HL-60/S4 (cell line): ENCODE results near the gene FSTL1.
"Not testable (repeated sequence)": the region's sequence is repeated elsewhere in the genome, so short reads cannot be mapped to it uniquely, and the experiment has no call there.

ENCODE experiments used
- in situ Hi-C: fragments of 300-500 bp; cut with MboI; formaldehyde crosslinking; loops from 2 replicates; pipeline ENCODE4 v1.14.3; 2022; ENCODE audit warnings: low sequenced_read_pairs

FSTL1 gene

GRCh38 chr3:120419797-120420196, 31.0 kb downstream of the FSTL1 start:
- in situ Hi-C loops: loop anchor here (10.0 kb wide), 1 partner anchor 175 kb away; no protein-coding TSS in a partner anchor

GRCh38 chr3:120418866-120419490, 31.8 kb downstream of the FSTL1 start:
- in situ Hi-C loops: loop anchor here (10.0 kb wide), 1 partner anchor 174 kb away; no protein-coding TSS in a partner anchor

DNA sequence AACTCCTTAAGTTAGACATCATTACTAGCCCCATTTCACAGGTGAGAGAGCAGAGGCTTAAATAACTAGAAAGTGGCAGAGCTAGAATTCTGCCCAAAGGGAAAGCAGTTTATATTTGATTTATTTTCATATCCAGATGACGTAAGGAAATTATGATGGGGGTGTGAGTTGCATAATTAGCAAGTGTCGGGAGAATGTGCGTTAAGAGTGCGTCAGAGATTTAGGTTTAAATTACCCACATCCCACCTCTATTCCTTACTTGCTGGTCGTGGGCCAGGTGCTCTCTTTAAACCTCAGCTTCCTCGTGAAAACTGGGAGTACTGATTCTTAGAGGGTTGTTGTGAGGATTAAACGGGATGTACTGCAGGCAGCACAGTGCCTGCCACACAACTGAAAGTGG, 32.3 kb downstream of the FSTL1 start:
- in situ Hi-C loops: loop anchor here (10.0 kb wide), 1 partner anchor 174 kb away; no protein-coding TSS in a partner anchor

GRCh38 chr3:120417272-120417911, 33.4 kb downstream of the FSTL1 start:
- in situ Hi-C loops: loop anchor here (10.0 kb wide), 1 partner anchor 173 kb away; no protein-coding TSS in a partner anchor

DNA sequence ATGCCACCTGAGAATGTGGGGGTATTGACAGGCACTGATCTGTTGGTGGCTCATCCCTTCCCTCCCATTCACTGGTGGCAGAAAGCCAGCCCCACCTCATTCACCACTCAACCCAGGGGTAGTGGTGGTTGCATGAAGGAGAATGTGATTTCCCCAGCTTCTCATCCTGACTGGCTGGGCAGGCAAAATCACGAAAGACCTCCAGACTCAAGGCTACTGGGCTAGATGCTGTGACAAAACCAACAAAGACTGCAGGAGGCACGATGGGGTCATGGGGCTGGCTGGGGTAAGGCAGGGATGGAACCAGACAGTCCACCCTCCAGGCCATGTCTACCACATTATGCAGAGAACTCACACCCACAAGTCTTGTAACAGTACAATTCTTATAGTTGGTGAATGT, 33.9 kb downstream of the FSTL1 start:
- in situ Hi-C loops: loop anchor here (10.0 kb wide), 1 partner anchor 172 kb away; no protein-coding TSS in a partner anchor

DNA sequence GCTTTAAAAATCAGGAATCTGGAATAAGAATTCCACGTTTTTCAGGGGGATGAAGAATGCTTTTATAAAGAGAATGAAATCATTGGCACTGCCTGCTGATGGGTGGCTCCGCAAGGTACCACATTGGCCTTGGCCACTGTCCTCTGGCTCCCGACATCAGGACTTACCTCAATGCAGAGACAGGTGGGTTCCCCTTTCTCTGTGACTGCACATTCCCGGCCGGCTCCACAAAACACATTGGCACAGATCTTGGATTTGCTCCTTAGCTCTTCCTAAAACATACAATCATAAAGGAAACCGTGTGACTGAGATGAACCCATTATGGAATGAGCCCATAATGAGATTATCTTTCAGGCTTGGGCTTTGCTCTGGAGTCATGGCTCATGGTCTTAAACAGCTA, 35.0 kb downstream of the FSTL1 start:
- in situ Hi-C loops: loop anchor here (10.0 kb wide), 1 partner anchor 171 kb away; no protein-coding TSS in a partner anchor

GRCh38 chr3:120410541-120410940, 40.3 kb downstream of the FSTL1 start:
- in situ Hi-C loops: loop anchor here (10.0 kb wide), 1 partner anchor 166 kb away; no protein-coding TSS in a partner anchor

GRCh38 chr3:120410116-120410515, 40.7 kb downstream of the FSTL1 start:
- in situ Hi-C loops: loop anchor here (10.0 kb wide), 1 partner anchor 165 kb away; no protein-coding TSS in a partner anchor

GRCh38 chr3:120407508-120408287, 43.1 kb downstream of the FSTL1 start:
- in situ Hi-C loops: no loop called here

DNA sequence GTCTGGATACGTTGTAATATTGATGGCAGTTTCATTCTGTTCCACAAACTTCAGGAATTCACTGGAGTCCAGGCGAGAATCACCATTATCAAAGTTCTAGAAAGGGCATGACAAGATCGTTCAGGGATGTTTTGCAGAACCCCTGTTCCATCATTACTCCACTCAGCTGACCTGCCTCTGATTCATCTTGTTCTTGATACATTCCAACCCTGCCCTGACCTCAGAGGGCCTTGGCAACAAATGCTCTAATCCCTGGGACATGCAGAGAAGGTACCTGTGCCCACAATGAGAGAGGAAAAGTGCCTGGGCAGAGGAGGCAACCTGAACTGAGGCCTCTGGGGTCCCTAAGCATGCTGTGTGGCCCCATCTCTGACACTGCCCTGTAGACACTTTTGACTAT, 45.9 kb downstream of the FSTL1 start:
- in situ Hi-C loops: no loop called here

GRCh38 chr3:120402257-120402656, 48.5 kb downstream of the FSTL1 start:
- in situ Hi-C loops: no loop called here

- in situ Hi-C loops: no loop called here
Measured at GRCh38 chr3:120399372-120399771, 51.4 kb downstream of the FSTL1 start.

DNA sequence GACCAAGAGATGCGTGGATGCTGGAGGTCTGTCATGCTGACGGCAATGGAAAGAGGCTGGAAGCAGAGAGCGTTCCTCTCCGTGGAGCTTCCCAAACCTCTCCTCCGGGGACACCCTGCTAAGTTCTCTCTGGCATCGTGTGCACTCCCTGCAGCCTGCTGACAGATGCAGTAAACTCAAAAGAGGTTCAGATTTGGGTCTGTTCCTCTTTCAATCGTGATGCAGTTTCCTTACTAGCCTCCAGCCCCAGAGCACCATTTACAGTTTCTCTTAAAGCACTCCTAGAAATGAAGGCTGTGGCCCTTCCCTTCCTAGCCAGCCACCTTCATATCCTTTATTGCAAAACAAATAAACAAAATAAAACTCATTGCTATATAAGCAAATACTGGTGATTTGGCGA, 54.3 kb downstream of the FSTL1 start:
- in situ Hi-C loops: no loop called here

- in situ Hi-C loops: no loop called here
Measured at GRCh38 chr3:120394347-120394746, 56.4 kb downstream of the FSTL1 start.

DNA sequence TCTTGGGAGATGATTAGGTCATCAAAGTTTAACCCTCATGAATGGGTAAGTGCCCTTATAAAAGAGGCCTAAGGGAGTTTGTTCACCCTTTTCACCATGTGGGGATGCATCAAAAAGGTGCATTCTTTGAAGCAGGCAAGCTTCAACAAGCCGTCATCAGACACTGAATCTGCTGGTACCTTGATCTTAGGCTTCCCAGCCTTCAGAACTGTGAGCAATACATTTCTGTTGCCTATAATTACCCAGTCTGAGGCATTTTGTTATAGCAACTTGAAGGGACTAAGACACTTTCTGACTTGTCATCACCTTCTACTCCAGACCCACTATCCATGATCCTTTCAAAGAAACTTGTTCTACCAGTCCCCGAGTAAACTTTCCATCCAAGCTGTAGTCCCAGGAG, 57.0 kb downstream of the FSTL1 start:
- in situ Hi-C loops: no loop called here

GRCh38 chr3:120393243-120393642, 57.5 kb downstream of the FSTL1 start:
- in situ Hi-C loops: no loop called here

GRCh38 chr3:120382941-120383447, 67.8 kb downstream of the FSTL1 start:
- in situ Hi-C loops: no loop called here

- in situ Hi-C loops: no loop called here
Measured at GRCh38 chr3:120381503-120381902, 69.3 kb downstream of the FSTL1 start.

DNA sequence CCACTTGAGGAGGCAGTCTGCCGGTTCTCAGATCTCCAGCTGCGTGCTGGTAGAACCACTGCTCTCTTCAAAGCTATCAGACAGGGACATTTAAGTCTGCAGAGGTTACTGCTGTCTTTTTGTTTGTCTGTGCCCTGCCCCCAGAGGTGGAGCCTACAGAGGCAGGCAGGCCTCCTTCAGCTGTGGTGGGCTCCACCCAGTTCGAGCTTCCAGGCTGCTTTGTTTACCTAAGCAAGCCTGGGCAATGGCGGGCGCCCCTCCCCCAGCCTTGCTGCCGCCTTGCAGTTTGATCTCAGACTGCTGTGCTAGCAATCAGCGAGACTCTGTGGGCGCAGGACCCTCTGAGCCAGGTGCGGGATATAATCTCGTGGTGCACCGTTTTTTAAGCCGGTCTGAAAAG, 72.8 kb downstream of the FSTL1 start:
- in situ Hi-C loops: not testable (repeated sequence)

- in situ Hi-C loops: no loop called here
Measured at GRCh38 chr3:120370463-120370862, 80.3 kb downstream of the FSTL1 start.

- in situ Hi-C loops: no loop called here
Measured at GRCh38 chr3:120369037-120369467, 81.7 kb downstream of the FSTL1 start.
